GM10266 (cell line): ENCODE measurements around the gene ETV6.

Source experiments
- DNase-seq: peaks from one replicate; pipeline ENCODE4 v3.0.0; 2012; ENCODE audit errors: extremely low spot score
- CTCF ChIP-seq: IDR thresholded peaks from 2 replicates; pipeline ENCODE4 v1.5.1; 2012; ENCODE audit warnings: mild to moderate bottlenecking, low read depth; ENCODE audit not compliant: control insufficient read depth, insufficient read depth; ENCODE audit errors: missing control alignments

Gene ETV6

DNA sequence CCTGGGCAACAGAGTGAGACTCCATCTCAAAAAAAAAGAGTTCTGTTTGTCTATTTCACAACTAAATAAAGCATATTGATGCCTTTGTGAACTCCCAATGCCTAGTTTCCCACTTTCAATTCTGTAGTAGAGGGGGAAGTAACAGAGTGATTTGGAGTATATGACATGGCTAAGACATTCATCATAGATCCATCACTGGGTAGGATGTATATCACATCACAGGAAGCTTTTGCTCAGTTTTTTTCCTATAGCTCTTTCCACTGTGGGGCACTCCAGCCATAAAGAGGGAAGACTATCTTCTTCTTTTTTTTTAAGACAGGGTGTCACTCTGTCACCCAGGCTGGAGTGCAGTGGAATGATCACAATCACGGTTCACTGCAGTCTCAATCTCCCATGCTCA is 267.3 kb downstream of the ETV6 start:
- TF ChIP-seq CTCF: no peak
- DNase-seq: no peak

GRCh38 chr12:11917501-11917900 is 268.0 kb downstream of the ETV6 start:
- no peak for DNase-seq
- no peak for TF ChIP-seq CTCF

GRCh38 chr12:11920231-11920630 is 270.8 kb downstream of the ETV6 start:
- DNase-seq: no peak
- TF ChIP-seq CTCF: no peak

GRCh38 chr12:11922361-11922760 is 272.9 kb downstream of the ETV6 start:
- no peak for TF ChIP-seq CTCF

GRCh38 chr12:11923067-11923466 is 273.6 kb downstream of the ETV6 start:
- no peak for TF ChIP-seq CTCF
- no peak for DNase-seq

More at GRCh38 chr12:11922361-11922760, 272.9 kb downstream of the ETV6 start:
- DNase-seq: no peak

DNA sequence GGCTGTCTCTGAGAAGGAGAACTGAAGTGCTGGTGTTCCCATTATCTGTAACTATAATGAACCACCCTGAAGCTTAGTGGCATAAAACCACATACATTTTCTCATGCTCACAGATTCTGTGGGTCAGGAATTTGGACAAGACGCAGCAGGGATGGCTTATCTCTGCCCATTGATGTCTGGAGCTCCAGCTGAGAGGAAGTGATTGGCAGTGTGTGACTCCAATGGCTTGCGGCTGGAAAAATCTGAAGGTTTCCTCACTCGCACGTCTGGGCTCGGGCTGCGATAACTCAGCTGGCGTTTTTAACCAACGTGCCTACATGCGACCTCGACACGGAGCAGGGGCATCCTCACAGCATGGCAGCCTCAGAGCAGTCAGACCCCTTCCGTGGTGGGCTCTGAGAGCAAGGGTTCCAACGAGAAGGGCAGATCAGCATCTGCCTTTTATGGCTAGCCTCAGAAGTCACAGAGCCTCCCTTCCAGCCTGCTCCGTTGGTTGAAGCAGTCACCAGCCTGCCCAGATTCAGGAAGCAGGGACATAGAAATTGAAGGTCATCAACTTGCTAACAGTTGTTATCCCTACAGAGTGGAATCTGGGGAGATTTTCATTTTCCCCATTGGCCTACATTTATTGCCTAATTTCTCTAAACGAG is 277.9 kb downstream of the ETV6 start:
- TF ChIP-seq CTCF: no peak
- DNase-seq: no peak

DNA sequence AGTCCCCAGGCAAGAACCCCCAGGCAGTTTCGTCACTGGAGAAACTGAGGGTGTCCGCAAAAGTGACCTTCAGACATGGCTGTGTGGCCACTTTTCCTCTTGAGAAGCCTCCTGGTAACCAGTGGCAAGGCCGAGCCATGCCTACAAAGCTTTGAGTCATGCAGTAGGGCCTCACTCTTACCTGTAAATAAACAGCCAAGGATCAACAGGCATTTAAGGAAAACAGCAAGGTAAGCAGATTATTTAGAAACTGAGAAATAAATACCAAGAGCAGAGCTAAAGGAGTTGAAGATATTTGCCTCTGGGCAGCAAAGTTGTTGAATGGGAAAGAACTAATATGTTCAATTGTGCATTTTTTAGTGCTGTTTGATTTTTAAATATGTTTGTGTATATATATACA is 280.2 kb downstream of the ETV6 start:
- DNase-seq: no peak
- no peak for TF ChIP-seq CTCF
